GM12892 (cell line): ENCODE results near the gene NF2.

Experiments used
- DNase-seq: peaks from one replicate; pipeline ENCODE4 v3.0.0; 2011; ENCODE audit not compliant: insufficient read length
- FAIRE-seq: peaks from 2 replicates; lab custom pipeline; 2011; peaks lifted over from hg19 to GRCh38; lab: Jason Lieb, UNC
- POLR2A ChIP-seq: IDR thresholded peaks from 2 replicates; pipeline ENCODE4 v1.6.1; 2011; ENCODE audit warnings: low read depth, low read length, control low read depth
- POLR2AphosphoS5 ChIP-seq: IDR thresholded peaks from 2 replicates; pipeline ENCODE4 v1.6.1; 2011; ENCODE audit warnings: low read depth, low read length, control low read depth
- TAF1 ChIP-seq: IDR thresholded peaks from 2 replicates; pipeline ENCODE4 v1.6.1; 2011; ENCODE audit warnings: low read depth, mild to moderate bottlenecking, control low read depth, low read length, borderline replicate concordance

NF2 gene

GRCh38 chr22:29702931-29703501 lies 99.6 kb downstream of the NF2 start:
- DNase-seq (no peak), FAIRE-seq (no peak)
- TF ChIP-seq TAF1 (no peak), POLR2AphosphoS5 (no peak), POLR2A (no peak)

- DNase-seq (no peak), FAIRE-seq (no peak)
- TF ChIP-seq TAF1 (no peak), POLR2AphosphoS5 (no peak), POLR2A (no peak)
Observed at GRCh38 chr22:29703569-29704195, 100.2 kb downstream of the NF2 start.

GRCh38 chr22:29704528-29705285 lies 101.3 kb downstream of the NF2 start:
- DNase-seq: no peak
- no peak for FAIRE-seq
- TF ChIP-seq TAF1 (no peak), POLR2A (no peak), POLR2AphosphoS5 (no peak)

GRCh38 chr22:29705651-29706050 lies 102.2 kb downstream of the NF2 start:
- no peak for FAIRE-seq
- no peak for TF ChIP-seq TAF1
- no peak for TF ChIP-seq POLR2A
- no peak for TF ChIP-seq POLR2AphosphoS5
- no peak for DNase-seq

GRCh38 chr22:29706486-29706885 lies 103.1 kb downstream of the NF2 start:
- DNase-seq (no peak), FAIRE-seq (no peak)
- TF ChIP-seq TAF1: no peak
- no peak for TF ChIP-seq POLR2AphosphoS5
- TF ChIP-seq POLR2A: no peak

- no peak for TF ChIP-seq TAF1
- no peak for DNase-seq
- no peak for FAIRE-seq
Observed at GRCh38 chr22:29707010-29707409, 103.6 kb downstream of the NF2 start.

- FAIRE-seq: no peak
- TF ChIP-seq POLR2AphosphoS5: no peak
- no peak for TF ChIP-seq TAF1
- TF ChIP-seq POLR2A: no peak
- DNase-seq: no peak
Observed at GRCh38 chr22:29707471-29707870, 104.0 kb downstream of the NF2 start.

GRCh38 chr22:29710193-29710592 lies 106.8 kb downstream of the NF2 start:
- no peak for TF ChIP-seq POLR2A
- no peak for TF ChIP-seq TAF1
- TF ChIP-seq POLR2AphosphoS5: no peak
- no peak for FAIRE-seq
- DNase-seq: no peak

GRCh38 chr22:29710922-29711593 lies 107.6 kb downstream of the NF2 start:
- TF ChIP-seq POLR2AphosphoS5: no peak
- TF ChIP-seq POLR2A: no peak
- TF ChIP-seq TAF1: no peak
- FAIRE-seq: no peak
- no peak for DNase-seq

GRCh38 chr22:29712119-29712518 lies 108.7 kb downstream of the NF2 start:
- FAIRE-seq (no peak), DNase-seq (no peak)
- TF ChIP-seq POLR2AphosphoS5: no peak
- TF ChIP-seq TAF1: no peak

GRCh38 chr22:29713156-29713727 lies 109.8 kb downstream of the NF2 start:
- no peak for DNase-seq
- FAIRE-seq: no peak
- no peak for TF ChIP-seq POLR2AphosphoS5
